Spleen (tissue), 11 donors: Measurements from ENCODE around the gene RHOV. TPM values are rescaled to one million over a fixed set of nuclear protein-coding genes. Genes with fewer than 3 reads are reported as not detected.

Experiments
- DNase-seq: peaks from one replicate; pipeline ENCODE4 v3.0.0-alpha.2; 2020
- H3K27ac ChIP-seq, 8 donors: fragments of 200-600 bp; sonication (generic) in 7 of 8; 1 replicate in 4 of 8; 2 replicates in 4 of 8; pipeline versions ENCODE4 v1.5.0 to v1.8.0; 2016 to 2021; ENCODE audit warnings: inconsistent platforms in 4 of 8, mild to moderate bottlenecking in 4 of 8, moderate library complexity in 1 of 8
- H3K27me3 ChIP-seq, 7 donors: fragments of 200-600 bp; sonication (generic) in 6 of 7; replicated peaks in 1 of 7; 1 replicate in 4 of 7; 2 replicates in 3 of 7; pipeline versions ENCODE4 v1.5.0 to v1.8.0; 2016 to 2021; ENCODE audit warnings: inconsistent platforms in 3 of 7, mild to moderate bottlenecking in 1 of 7
- H3K36me3 ChIP-seq, 6 donors: fragments of 200-600 bp; sonication (generic) in 5 of 6; 1 replicate in 4 of 6; 2 replicates in 2 of 6; pipeline versions ENCODE4 v1.5.0 to v1.8.0; 2016 to 2021; ENCODE audit warnings: inconsistent platforms in 2 of 6
- H3K4me1 ChIP-seq, 6 donors: fragments of 200-600 bp; sonication (generic) in 5 of 6; 1 replicate in 3 of 6; 2 replicates in 3 of 6; pipeline versions ENCODE4 v1.5.0 to v1.8.0; 2016 to 2021; ENCODE audit warnings: inconsistent platforms in 3 of 6
- H3K4me3 ChIP-seq, 8 donors: fragments of 200-600 bp; sonication (generic) in 7 of 8; 1 replicate in 4 of 8; 2 replicates in 4 of 8; pipeline versions ENCODE4 v1.5.0 to v1.8.0; 2016 to 2021; ENCODE audit warnings: inconsistent platforms in 4 of 8, mild to moderate bottlenecking in 4 of 8, moderate library complexity in 2 of 8
- H3K9me3 ChIP-seq, 8 donors: fragments of 200-600 bp; sonication (generic) in 7 of 8; 1 replicate in 4 of 8; 2 replicates in 4 of 8; pipeline versions ENCODE4 v1.5.0 to v1.8.0; 2016 to 2021; ENCODE audit warnings: inconsistent platforms in 4 of 8
- POLR2A ChIP-seq, 3 donors: fragments of 450-650 bp; IDR thresholded peaks; one replicate each; pipeline ENCODE4 v1.5.1; 2017; ENCODE audit warnings: antibody characterized with exemption in 3 of 3, mild to moderate bottlenecking in 1 of 3
- POLR2AphosphoS5 ChIP-seq, 3 donors: sonication (generic); formaldehyde crosslinking; IDR thresholded peaks; one replicate each; pipeline ENCODE4 v1.5.1; 2017; ENCODE audit warnings: antibody characterized with exemption in 3 of 3
- WGBS, 5 donors: extraction: QIAGEN DNeasy Blood & Tissue Kit in 3 of 5; methylation state at CpG; one replicate each; pipeline versions ENCODE4 v1.1.5 to v1.1.7; 2013 to 2018; 5-methylcytosine and 5-hydroxymethylcytosine counted together
- intact Hi-C: fragments of 100-400 bp; cut with DNase I; formaldehyde crosslinking; loops from one replicate; pipeline ENCODE4 v1.15.0; 2023; ENCODE audit warnings: low total_unique reads
- polyA plus RNA-seq, 3 donors: library from polyadenylated mRNA; stranded (reverse); fragments of 200-250 nt; gene quantifications; one replicate each; pipeline ENCODE4 v1.2.1, GENCODE V29; 2013
- total RNA-seq, 7 donors: library from RNA; depleted of rRNA in 3 of 7; stranded (reverse); fragments of >200 nt in 3 of 7; fragmentation: NEBNext Ultra II Directional in 4 of 7; extraction: Animal tissue kit (Norgen Biotek cat#: 25700) in 4 of 7; gene quantifications; one replicate each; pipeline versions ENCODE4 v1.1.0 to v1.2.1, GENCODE V29; 2016 to 2021
- TF ChIP-seq, protein P1 (sequence below), 11 experiments: fragments of 200-600 bp in 7 of 11; fragments of 450-650 bp in 4 of 11; sonication (generic) in 4 of 11; IDR thresholded peaks in 8 of 11; conservative IDR thresholded peaks in 3 of 11; 1 replicate in 7 of 11; 2 replicates in 4 of 11; pipeline versions ENCODE4 v1.4.0 to v1.8.0; 2016 to 2021; ENCODE audit warnings: antibody characterized with exemption in 11 of 11, inconsistent platforms in 4 of 11, mild to moderate bottlenecking in 1 of 11
- donor health status: healthy with polysubstance abuse.
- donor health status: DM: no; HTN: no; CAD: no; lungs with moderate emphysema.
- donor health status: DM: no; HTN: no; CAD: no.
- donor health status: Bipolar disorder and iron deficiency.
- donor health status: healthy.
- donor health status: DM: no; HTN: no; CAD: no.
- donor health status: DM: yes; HTN: yes; CAD: no.

Gene RHOV
- total and polyA plus RNA-seq, 10 donors = 0.06 to 0.19 TPM; not detected in 8

DNA sequence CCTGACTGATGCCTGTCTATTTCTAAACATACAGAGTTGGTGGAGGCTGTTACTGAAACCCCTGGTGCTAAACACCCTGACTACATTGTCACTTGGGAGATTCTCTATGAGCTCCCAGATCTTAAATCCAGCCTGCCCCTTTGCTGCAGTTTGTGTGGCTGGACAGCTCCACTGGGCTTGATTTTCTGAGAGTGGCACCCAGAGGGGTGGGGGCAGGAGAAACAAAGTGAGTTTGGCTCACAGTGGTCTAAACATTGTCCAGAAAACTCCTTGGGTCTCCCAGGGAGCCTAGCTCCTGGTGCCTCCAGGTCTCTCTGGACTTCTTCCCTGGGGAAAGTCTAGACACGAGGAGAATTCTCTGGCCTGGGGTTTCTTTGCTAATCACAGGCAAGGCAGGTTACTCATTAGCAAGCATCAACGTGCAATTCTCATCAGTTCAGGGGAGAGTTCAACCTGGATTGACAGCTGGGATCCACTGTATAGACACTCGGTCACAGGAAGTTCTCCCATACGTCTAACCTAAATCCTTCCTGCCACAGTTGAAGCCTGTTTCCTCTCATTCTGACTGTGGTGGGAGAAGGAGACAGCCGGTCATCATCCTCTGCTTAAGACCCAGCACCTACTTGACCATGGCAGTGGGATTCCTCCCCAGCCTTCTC lies 48.0 kb upstream of the RHOV start:
- WGBS, 5 donors = 40 to 62% (median 60%) methylated on average over 5 of the region's 5 CpGs
- Histone ChIP-seq H3K27me3 (peaks cover 0 to 25% (median 21%) of the 10 kb centered on the region in 7 donors), H3K4me1 (peaks cover 16 to 40% (median 32%) of the 10 kb centered on the region in 6 donors), H3K36me3 (no peaks in the 10 kb centered on the region), H3K9me3 (no peaks in the 10 kb centered on the region), H3K27ac (no peak overlapping the region), H3K4me3 (no peak overlapping the region)
- no peak for DNase-seq
- TF ChIP-seq, protein P1, sequence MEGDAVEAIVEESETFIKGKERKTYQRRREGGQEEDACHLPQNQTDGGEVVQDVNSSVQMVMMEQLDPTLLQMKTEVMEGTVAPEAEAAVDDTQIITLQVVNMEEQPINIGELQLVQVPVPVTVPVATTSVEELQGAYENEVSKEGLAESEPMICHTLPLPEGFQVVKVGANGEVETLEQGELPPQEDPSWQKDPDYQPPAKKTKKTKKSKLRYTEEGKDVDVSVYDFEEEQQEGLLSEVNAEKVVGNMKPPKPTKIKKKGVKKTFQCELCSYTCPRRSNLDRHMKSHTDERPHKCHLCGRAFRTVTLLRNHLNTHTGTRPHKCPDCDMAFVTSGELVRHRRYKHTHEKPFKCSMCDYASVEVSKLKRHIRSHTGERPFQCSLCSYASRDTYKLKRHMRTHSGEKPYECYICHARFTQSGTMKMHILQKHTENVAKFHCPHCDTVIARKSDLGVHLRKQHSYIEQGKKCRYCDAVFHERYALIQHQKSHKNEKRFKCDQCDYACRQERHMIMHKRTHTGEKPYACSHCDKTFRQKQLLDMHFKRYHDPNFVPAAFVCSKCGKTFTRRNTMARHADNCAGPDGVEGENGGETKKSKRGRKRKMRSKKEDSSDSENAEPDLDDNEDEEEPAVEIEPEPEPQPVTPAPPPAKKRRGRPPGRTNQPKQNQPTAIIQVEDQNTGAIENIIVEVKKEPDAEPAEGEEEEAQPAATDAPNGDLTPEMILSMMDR (IDR thresholded peaks at IDR 0.05 in 8 of 11, conservative IDR thresholded peaks at IDR 0.05 in 3 of 11) = no peak
- TF ChIP-seq POLR2AphosphoS5 (IDR thresholded peaks at IDR 0.05) = no peak
- intact Hi-C loops = no loop called here

DNA sequence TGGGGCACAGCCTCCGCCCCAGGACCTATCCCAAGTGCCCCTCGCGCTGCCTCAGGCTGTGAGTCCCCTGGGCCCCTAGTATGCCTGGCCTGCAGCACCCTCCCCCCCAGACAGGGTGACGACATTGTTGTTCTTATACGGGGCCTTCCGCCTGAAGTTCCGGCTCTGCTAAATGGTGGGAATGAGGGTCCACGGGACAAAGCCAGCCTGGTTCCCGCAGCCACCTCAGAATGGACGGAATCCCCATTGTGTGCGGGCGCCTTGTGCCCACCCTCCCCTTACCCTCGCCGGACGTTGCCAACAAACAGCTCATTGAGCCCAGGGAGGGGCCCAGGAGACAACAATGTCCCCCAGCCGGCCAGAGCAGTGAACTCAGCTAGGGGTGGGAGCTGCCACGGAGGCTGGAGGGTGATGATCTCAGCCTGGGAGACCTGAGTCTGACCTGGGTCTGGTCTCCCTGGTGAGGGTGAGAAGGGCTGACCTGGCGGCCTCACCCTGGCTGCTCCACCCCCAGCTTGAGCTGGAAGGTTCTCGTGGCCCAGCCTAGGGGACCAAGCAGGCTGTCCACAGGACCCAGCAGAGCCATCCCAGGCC lies 44.9 kb upstream of the RHOV start:
- peak; percentile 58 for DNase-seq
- 74 to 90% (median 82%) methylated on average over 17 to 19 of the region's 19 CpGs for WGBS, 5 donors
- Histone ChIP-seq H3K4me1 (peaks cover 0 to 46% (median 14%) of the 10 kb centered on the region in 6 donors), H3K9me3 (no peaks in the 10 kb centered on the region), H3K27me3 (no peaks in the 10 kb centered on the region), H3K27ac (peak overlapping the region in 4 of 8 donors; percentile 35 to 54 (median 45)), H3K36me3 (no peaks in the 10 kb centered on the region), H3K4me3 (no peak overlapping the region)
- intact Hi-C loops = no loop called here
- no peak for TF ChIP-seq POLR2AphosphoS5 (IDR thresholded peaks at IDR 0.05)
- TF ChIP-seq POLR2A (IDR thresholded peaks at IDR 0.05) = no peak
- TF ChIP-seq, protein P1 (IDR thresholded peaks at IDR 0.05 in 8 of 11, conservative IDR thresholded peaks at IDR 0.05 in 3 of 11) = no peak

DNA sequence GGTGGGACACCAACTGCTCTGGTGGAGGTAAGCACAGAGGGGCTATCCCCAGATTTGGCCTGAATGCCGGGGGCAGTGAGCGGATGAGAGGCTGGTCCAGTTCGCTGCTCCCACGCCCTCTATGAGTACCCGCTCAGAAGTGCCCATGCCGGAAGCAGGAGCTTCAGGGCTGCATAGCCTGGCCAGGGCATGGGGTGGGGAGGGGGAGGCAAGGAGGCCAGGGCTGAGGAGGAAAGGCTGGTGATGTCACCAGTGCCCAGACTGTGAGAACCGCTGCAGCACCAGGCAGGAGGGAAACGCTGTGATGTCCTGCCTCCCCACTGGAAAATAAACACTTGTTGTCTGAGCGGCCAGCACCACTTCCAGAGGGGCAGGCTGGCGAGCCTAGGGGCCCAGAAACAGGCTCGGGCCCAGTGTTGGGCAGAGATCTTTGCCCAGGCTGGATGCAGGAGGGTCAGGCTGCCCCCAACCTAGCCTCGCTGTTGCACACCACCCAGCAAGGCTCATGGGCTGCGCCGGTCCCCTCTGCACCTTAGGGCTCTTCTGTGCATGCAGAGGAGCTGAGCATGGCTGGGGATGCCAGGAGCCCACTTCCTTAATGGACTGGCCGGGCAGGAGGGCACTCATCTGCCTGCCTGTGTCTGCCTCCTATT lies 44.2 kb upstream of the RHOV start:
- Histone ChIP-seq H3K4me3 (peak overlapping the region in 1 of 8 donors; percentile 14), H3K36me3 (no peaks in the 10 kb centered on the region), H3K4me1 (peaks cover 0 to 46% (median 14%) of the 10 kb centered on the region in 6 donors), H3K27me3 (no peaks in the 10 kb centered on the region), H3K9me3 (no peaks in the 10 kb centered on the region), H3K27ac (peak overlapping the region in 5 of 8 donors; percentile 35 to 54 (median 42))
- WGBS, 5 donors = 68 to 80% (median 73%) methylated on average over 9 to 15 of the region's 15 CpGs
- TF ChIP-seq, protein P1 (IDR thresholded peaks at IDR 0.05 in 8 of 11, conservative IDR thresholded peaks at IDR 0.05 in 3 of 11) = no peak
- peak; percentile 34 to 54 (median 53) for TF ChIP-seq POLR2AphosphoS5 (IDR thresholded peaks at IDR 0.05)
- DNase-seq = peak; percentile 74
- intact Hi-C loops = no loop called here

DNA sequence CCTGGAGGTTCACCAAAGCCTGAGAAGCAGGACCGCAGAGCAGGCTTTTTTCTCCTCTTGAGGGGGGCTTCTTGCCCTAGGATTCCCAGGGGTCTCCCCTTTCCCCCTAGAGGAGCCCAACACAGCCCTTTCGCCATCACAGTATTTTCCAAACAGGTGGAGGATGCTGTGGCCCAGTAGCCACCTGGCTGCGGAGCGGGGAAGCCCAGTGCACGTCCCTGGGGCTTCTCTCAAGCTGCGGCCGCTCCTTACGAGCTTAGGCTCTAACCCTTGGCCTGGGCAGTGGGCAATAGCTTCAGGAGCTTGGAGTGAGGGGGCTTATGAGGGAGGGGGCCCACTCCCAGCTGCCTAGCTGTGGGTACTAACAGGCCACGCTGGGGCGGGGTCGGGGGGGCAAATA lies 43.6 kb upstream of the RHOV start:
- Histone ChIP-seq H3K9me3 (no peaks in the 10 kb centered on the region), H3K4me1 (peaks cover 0 to 46% (median 15%) of the 10 kb centered on the region in 6 donors), H3K4me3 (no peak overlapping the region), H3K36me3 (no peaks in the 10 kb centered on the region), H3K27me3 (no peaks in the 10 kb centered on the region), H3K27ac (peak overlapping the region in 5 of 8 donors; percentile 35 to 54 (median 42))
- 58 to 76% (median 71%) methylated on average over 10 to 11 of the region's 11 CpGs for WGBS, 5 donors
- no peak for DNase-seq
- TF ChIP-seq, protein P1 (IDR thresholded peaks at IDR 0.05 in 8 of 11, conservative IDR thresholded peaks at IDR 0.05 in 3 of 11) = no peak
- TF ChIP-seq POLR2AphosphoS5 (IDR thresholded peaks at IDR 0.05) = no peak
- no peak for TF ChIP-seq POLR2A (IDR thresholded peaks at IDR 0.05)
- intact Hi-C loops = no loop called here
